Colonic mucosa (tissue), 4 donors: ENCODE measurements around the gene ZBTB43. TPM values are rescaled to one million over a fixed set of nuclear protein-coding genes. Genes with fewer than 3 reads are reported as not detected.

Source experiments
- DNase-seq: peaks from one replicate; pipeline ENCODE4 v3.0.0-alpha.2; 2020
- H3K27ac ChIP-seq: fragments of 200-600 bp; one replicate; pipeline ENCODE4 v1.8.0; 2021
- H3K27me3 ChIP-seq: fragments of 200-600 bp; one replicate; pipeline ENCODE4 v1.8.0; 2021
- H3K36me3 ChIP-seq: fragments of 200-600 bp; one replicate; pipeline ENCODE4 v1.8.0; 2021
- H3K4me1 ChIP-seq: fragments of 200-600 bp; one replicate; pipeline ENCODE4 v1.8.0; 2021; ENCODE audit warnings: mild to moderate bottlenecking
- H3K4me3 ChIP-seq: fragments of 200-600 bp; one replicate; pipeline ENCODE4 v1.8.0; 2021
- H3K9ac ChIP-seq, 2 donors: one replicate each; pipeline ENCODE4 v1.7.0; 2013; ENCODE audit warnings: control low read depth in 2 of 2, low read depth in 2 of 2, low read length in 2 of 2
- H3K9me3 ChIP-seq: fragments of 200-600 bp; one replicate; pipeline ENCODE4 v1.8.0; 2021
- CTCF ChIP-seq: fragments of 200-600 bp; IDR thresholded peaks from one replicate; pipeline ENCODE4 v1.8.0; 2022; ENCODE audit warnings: antibody characterized with exemption, mild to moderate bottlenecking
- intact Hi-C: fragments of 100-400 bp; cut with DNase I; formaldehyde crosslinking; loops from one replicate; pipeline ENCODE4 v1.14.1; 2022
- total RNA-seq, 2 donors: library from RNA; stranded (reverse); fragmentation: NEBNext Ultra II Directional in 1 of 2; extraction: Animal tissue kit (Norgen Biotek cat#: 25700) in 1 of 2; gene quantifications; one replicate each; pipeline ENCODE4 v1.2.1, GENCODE V29; 2021
- donor health status: healthy.
- donor health status: DM: no; HTN: no; CAD: no.
- donor health status: DM: no; HTN: no; CAD: no.

Gene ZBTB43
- total RNA-seq, 2 donors from 2014 or later = 16.3 to 18.5 TPM

DNA sequence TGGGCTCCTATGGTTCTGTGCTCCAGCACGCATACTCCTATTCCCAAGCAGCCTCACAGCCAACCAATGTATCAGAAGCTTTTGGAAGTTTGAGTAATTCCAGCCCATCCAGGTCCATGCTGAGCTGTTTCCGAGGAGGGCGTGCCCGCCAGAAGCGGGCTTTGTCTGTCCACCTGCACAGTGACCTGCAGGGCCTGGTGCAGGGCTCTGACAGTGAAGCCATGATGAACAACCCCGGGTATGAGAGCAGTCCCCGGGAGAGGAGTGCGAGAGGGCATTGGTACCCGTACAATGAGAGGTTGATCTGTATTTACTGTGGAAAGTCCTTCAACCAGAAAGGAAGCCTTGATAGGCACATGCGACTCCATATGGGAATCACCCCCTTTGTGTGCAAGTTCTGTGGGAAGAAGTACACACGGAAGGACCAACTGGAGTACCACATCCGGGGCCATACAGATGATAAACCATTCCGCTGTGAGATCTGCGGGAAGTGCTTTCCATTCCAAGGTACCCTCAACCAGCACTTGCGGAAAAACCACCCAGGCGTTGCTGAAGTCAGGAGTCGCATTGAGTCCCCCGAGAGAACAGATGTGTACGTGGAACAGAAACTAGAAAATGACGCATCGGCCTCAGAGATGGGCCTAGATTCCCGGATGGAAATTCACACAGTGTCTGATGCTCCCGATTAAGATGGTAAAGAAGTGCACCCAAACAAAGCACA lies 75.5 kb downstream of the ZBTB43 start:
- no peak for TF ChIP-seq CTCF
- no peak overlapping the region for H3K9ac ChIP-seq
- H3K27me3 ChIP-seq = no peaks in the 10 kb centered on the region
- H3K4me1 ChIP-seq = no peaks in the 10 kb centered on the region
- H3K36me3 ChIP-seq = no peaks in the 10 kb centered on the region
- H3K4me3 ChIP-seq = no peak overlapping the region
- intact Hi-C loops = no loop called here
- H3K27ac ChIP-seq = no peak overlapping the region
- H3K9me3 ChIP-seq = no peaks in the 10 kb centered on the region
- no peak for DNase-seq

- H3K36me3 ChIP-seq = no peaks in the 10 kb centered on the region
- H3K9me3 ChIP-seq = no peaks in the 10 kb centered on the region
- no peak overlapping the region for H3K9ac ChIP-seq
- H3K4me3 ChIP-seq = no peak overlapping the region
- H3K27me3 ChIP-seq = no peaks in the 10 kb centered on the region
- DNase-seq = no peak
- no peak for TF ChIP-seq CTCF
- no peak overlapping the region for H3K27ac ChIP-seq
- intact Hi-C loops = no loop called here
- no peaks in the 10 kb centered on the region for H3K4me1 ChIP-seq
Measured at GRCh38 chr9:126880947-126881332, 76.1 kb downstream of the ZBTB43 start.

GRCh38 chr9:126882746-126883145 lies 77.9 kb downstream of the ZBTB43 start:
- intact Hi-C loops = no loop called here
- Histone ChIP-seq H3K4me3 (no peak overlapping the region), H3K4me1 (no peaks in the 10 kb centered on the region), H3K27ac (no peak overlapping the region), H3K36me3 (no peaks in the 10 kb centered on the region), H3K27me3 (no peaks in the 10 kb centered on the region), H3K9me3 (no peaks in the 10 kb centered on the region), H3K9ac (no peak overlapping the region)
- no peak for DNase-seq
- TF ChIP-seq CTCF = no peak

DNA sequence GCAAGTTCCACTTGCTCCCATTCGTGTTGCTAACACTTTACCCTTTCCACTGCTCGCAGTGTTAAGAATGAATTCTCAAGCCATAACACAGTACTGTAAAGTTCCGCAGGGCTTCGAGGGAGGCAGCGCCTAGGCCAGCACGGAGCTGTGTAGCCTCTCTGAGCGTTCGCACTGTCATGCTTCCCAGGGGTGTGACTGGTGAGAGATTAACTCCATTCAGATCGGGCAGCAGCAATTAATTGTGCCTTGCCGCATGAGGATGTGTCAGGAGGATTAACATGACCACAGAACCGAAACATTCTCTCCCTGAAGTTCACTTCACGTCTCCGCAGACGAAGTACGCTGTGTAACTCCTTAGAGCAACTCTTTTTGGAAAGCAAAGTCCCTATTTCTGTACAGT lies 78.8 kb downstream of the ZBTB43 start:
- no peak overlapping the region for H3K9ac ChIP-seq
- H3K27me3 ChIP-seq = no peaks in the 10 kb centered on the region
- no peaks in the 10 kb centered on the region for H3K36me3 ChIP-seq
- no peak overlapping the region for H3K4me3 ChIP-seq
- no peak for TF ChIP-seq CTCF
- H3K4me1 ChIP-seq = no peaks in the 10 kb centered on the region
- no peak for DNase-seq
- H3K9me3 ChIP-seq = no peaks in the 10 kb centered on the region
- intact Hi-C loops = no loop called here
- H3K27ac ChIP-seq = no peak overlapping the region

GRCh38 chr9:126885131-126885641 lies 80.3 kb downstream of the ZBTB43 start:
- no peaks in the 10 kb centered on the region for H3K9me3 ChIP-seq
- no peak overlapping the region for H3K9ac ChIP-seq
- no peaks in the 10 kb centered on the region for H3K4me1 ChIP-seq
- no peak for DNase-seq
- intact Hi-C loops = no loop called here
- no peak overlapping the region for H3K4me3 ChIP-seq
- H3K27me3 ChIP-seq = no peaks in the 10 kb centered on the region
- no peak for TF ChIP-seq CTCF
- H3K36me3 ChIP-seq = no peaks in the 10 kb centered on the region
- no peak overlapping the region for H3K27ac ChIP-seq
